Activated CD4-positive, CD25-positive, alpha-beta regulatory T cell treated with anti-CD3 and anti-CD28 coated beads, Interleukin-2, amount 50 U/mL, for 24 hours (primary cell): Measurements from ENCODE around the gene DAGLB.
"Not testable (repeated sequence)": the region's sequence is repeated elsewhere in the genome, so short reads cannot be mapped to it uniquely, and the experiment has no call there.

Experiments
- ATAC-seq, 2 donors: fragments of 150-1000 bp; cut with Tn5 transposase; one replicate each; pipeline ENCODE4 v1.10.0; 2021; ENCODE audit warnings: mild to moderate bottlenecking in 1 of 2, moderate library complexity in 1 of 2

DAGLB gene

DNA sequence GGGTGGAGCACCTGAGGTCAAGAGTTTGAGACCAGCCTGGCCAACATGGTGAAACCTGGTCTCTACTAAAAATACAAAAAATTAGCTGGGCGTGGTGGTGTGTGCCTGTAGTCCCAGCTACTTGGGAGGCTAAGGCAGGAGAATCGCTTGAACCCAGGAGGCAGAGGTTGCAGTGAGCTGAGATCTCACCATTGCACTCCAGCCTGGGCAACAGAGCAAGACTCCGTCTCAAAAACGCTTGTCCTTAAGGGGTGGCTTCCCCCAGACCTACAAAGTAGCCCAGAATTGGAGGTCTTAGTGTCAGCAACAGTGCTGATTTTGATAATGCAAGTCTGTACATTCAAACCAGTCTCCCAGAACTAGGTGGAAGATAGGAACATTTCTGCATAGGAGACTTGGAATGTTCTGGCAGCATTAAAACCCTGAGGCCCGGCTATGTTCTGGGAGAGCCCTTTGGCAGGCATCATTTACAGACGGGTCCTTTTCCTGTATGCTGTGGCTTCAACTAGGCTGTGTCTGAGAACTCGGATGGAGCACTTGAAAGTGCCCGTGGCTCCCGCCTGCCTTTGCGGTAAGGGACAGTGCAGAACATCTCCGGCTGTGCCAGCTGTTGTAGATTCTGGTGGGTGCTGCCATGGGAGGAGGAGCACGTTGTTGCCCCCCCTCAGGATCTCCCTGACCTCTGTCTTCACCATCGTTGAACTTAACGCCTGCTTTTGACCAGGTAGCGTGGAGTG is 49.8 kb downstream of the DAGLB start:
- not testable (repeated sequence) for ATAC-seq

DNA sequence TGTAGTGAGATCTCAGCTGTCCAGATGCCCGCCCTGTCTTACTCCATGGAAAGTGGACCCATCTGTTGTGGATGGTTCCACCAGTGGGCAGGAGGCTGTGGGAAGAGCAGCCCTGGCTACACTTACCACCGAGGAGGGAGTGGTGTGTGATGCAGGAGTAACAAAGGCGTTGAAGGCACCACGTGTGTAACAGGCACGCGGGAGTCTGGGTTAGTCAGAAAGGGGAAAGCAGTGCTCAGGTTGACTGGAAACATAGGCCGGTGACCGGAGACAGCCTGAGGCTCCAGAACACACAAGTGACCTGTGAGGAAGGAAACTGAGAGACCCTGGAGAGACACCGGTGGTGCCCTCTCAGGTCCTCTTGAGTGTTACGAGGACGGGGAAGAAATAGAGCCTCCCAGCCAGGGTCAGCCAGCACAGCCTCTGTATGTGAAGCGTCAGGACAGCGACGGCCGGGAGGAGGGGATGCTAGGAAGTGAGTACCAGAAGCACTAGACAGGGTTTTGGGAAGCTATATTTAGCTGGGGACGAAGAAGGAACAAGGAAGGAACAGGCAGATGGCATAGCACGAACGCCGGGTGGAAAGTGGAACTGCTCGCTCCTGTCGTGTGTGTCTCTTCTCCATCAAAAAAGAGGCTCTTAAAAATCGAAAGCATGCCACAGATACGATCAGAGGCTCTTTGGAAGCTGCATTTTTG is 51.7 kb downstream of the DAGLB start:
- ATAC-seq, result no peak

DNA sequence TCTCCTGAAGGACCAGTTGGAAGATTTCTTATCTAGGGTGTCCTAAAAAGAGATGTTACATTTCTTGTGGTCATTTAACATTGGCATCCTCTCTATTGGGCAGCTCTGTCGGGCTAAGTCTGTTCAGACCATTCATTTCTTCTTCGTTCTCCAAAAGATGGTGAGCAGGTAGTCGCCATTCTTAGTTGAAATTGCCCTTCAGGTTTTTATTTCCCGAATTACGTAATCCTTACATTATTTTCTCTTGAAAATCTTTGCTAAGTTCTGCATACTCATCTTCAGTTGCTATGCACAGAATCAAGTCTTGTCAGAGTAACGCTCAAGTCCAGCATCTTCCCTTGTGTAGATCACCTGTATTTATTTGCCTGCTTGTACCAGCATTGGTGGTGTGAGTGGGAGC is 53.6 kb downstream of the DAGLB start:
- no peak for ATAC-seq

DNA sequence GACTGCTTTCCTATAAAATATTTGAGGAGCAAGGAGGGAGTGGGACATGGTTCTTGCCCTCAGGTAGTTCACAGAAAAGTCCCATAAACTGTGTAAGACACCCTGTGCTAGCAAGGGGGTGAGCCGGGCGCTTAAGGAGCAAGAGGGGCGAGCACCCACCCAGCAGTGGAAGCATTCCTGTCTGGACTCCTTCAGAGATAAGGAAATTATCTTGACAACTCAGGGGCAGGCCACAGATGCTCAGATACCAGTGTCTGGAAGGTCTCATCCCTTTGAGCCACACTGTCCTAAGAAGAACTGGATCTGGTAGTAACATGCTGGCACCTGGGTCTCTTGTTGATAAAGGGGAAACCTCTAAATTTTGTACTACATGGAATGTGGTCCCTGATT is 54.1 kb downstream of the DAGLB start:
- ATAC-seq, result no peak

DNA sequence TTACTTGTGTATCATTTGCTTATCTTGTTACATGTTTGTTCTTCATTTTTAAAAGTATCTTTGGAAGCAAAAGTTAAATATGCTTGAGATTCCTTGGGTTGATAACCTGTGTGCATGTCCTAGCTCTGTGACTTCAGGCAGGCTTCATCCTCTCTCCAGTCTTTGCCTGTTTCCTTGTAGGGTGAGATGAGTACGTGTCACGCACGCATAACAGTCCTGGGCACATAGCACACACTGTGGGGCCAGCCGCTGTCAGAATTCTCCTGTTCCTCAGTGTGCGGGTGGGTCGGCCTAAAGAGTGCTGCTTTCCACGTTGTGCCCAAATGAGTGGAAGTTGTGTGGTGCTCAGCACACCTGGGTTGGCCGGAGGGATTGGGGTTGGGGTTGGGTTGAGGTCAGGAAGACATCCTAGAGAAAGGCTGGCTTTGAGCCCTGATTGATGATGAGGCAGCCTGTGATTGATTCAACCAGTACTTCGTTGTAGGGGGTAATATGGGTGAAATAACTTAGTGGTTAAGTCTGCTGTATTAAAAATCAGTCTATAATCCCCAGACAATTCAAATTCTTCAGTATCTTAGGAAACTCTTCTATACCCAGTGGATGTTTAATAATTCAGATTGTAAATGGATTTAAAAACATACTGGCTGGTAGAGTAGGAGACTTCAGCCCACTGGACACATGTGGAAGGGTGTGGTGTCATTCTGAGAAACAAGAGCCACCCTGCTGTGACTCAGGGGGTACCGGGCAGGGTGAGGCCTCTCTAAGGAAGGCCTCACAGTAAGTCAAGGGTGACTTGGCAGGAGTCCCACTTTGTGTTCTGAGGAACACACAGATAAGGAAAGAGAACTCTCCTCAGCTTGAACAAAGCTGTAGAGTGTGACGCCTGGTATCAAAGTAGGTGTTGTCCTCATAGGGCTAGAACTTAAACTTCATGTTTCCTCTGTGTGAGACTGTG is 54.8 kb downstream of the DAGLB start:
- peak; percentile 77 to 82 for ATAC-seq

DNA sequence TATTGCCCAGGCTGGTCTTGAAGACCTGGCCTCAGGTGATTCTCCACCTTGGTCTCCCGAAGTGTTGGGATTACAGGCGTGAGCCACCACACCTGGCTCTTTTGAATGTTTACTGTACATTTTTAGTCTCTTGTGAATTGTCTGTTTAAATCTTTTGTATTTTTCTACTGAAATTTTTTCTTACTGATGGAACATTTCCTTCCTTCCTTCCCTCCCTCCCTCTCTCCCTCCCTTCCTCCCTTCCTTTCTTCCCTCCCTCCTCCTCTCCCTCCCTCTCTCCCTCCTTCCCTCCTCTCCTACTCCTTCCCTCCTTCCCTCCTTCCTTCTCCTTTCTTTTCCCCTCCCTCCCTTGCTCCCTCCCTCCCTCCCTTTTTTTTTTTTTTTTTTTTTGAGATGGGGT is 58.0 kb downstream of the DAGLB start:
- ATAC-seq, result no peak

DNA sequence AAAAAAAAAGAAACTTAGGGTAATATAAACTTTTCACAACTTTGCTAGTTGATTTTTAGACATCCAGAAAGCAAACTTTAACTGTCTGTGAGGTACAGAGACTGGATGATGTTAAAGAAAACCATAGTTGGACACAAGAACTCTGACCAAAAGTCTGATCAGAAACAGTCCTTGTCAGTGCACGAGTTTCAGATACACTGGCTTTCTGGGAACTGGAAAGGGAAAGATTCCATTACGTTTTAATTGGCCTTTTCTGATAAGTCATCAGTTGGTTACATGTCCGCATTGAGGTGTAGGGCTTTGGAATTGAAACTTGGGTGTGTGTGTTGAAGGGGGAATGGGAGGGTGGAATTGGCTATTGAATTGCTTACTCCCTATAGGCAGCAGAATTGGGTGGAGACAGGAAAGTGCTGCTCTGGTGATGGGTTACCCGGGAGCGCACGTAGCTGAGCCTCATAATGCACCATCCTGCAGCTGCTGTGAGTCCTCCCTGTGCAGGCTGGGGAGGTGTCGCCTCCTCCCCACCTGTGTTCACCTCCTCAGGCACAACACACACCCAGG is 59.9 kb downstream of the DAGLB start:
- ATAC-seq, result no peak

DNA sequence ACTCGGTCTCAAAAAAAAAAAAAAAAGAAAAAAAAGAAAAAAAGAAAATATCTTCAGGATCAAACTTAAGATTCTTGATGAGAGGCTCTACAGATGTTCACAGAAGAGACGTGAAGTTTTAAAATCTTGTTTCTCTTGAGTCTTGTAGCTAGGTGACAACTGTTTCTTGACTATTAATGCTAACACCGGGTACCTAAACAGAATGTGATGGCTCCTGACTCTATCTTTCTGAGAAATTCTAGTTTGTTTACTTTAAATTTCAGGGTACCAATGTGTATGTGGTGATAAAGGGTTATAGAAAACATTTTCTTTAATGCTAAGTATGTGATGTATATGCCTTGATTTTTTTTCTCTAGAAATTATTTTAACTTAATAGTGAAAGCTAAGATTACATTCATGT is 61.0 kb downstream of the DAGLB start:
- peak; percentile 67 to 75 for ATAC-seq

DNA sequence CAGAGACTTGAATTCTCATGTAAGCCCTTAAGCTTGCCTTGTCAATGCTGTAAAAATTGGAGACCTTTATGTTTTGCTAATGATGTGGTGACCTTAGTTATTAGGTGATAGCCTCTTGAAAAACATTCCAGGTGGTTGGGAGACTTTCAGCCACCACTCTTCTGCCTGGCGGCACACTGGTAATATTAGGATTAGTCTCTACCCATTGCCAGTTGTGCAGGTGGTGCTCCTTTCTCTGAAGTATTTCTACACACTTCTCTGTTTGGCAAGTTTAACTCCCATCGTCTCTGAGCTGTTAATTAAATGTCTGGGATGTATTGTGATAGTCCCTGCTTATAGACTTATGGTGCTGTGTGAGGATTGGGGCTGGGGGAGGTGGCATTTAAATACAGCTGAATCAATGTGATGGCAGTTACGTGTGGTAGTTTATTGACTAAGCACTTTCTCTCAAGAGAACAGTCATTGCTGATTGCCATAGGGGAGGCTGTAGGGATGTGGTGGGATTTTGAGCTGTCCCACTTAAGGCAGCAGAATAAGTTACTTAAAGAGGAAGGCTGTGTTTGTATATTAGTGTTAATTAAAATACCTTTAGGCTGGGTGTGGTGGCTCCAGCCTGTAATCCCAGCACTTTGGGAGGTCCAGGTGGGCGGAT is 61.7 kb downstream of the DAGLB start:
- peak in 1 of 2 donors; percentile 15 for ATAC-seq

DNA sequence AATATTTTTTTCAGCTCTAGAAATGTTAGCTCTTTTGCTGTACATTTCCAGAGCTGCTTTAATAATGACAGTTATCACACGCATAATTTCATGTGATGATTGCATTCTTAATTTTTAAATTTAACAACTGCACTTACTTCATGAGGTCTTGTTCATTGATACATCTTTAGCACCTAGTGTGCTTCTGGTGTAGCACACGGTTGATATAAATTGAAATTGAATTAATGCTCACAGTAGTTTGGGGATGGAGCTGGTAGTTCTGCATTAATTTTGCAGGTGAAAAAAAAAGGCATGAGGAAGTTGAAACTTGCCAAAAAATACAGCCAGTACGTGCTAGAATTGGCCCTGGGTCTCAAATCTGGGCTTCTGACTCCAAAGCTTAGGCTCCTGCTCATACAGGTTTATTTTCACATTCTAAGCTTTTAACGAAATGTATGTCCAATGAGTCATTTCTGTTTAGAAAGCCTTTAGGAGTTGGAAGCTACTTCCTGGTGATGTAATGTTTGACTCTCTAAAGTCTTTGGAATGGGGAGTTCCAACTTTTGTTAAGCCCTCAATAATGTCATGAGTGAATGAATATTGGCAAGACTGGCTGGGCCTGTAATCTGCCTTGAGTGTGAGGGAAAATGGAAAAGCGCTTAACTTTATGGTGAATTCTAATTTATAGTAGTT is 62.5 kb downstream of the DAGLB start:
- no peak for ATAC-seq

DNA sequence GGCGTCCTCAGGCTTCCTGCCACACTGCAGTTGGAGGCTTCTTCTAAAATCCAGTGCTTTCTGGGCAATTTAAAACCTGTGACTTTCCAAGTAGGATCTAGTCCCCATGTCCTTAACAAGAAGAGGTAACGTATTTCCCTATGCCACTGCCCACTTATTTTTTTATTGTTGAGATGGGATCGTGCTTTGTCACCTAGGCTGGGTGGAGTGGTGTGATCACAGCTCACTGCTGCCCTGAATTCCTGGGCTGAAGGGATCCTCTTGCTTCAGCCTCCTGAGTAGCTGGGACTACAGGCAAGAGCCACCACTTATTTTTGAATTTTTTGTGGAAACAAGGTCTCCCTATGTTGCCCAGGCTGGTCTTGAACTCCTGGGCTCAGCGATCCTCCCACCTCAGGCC is 63.4 kb downstream of the DAGLB start:
- no peak for ATAC-seq

DNA sequence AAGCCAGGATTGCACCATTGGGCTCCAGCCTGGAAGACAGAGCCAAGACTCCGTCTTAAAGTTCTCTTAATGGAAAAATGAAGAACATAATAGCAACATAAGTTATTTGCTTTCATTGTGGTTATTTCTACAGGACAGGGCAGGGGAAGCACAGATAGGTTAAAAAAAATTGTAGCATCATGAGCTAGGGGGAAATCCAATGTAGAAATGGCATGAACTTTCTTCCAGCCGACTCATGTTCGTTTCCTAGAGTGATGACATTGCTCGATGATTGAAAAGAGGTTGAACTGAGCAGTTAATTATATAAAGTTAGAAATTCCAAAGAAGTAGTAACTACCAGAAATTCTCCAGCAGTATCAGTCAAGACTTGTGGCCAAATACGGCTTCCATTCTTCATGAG is 64.9 kb downstream of the DAGLB start:
- ATAC-seq, result peak in 1 of 2 donors; percentile 15

DNA sequence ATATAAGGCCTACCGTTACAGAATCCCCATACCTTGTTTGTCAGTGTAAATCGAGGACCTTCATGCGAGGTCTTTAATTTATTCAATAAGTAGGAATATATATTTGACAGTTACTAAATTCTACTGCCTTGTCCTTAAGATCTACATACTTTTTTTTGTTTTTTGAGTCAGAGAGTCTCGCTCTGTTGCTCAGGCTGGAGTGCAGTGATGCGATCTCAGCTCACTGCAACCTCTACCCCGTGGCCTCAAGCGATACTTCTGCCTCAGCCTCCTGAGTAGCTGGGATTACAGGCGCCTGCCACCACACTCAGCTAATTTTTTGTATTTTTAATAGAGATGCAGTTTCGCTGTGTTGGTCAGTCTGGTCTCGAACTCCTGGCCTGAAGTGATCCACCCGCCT is 65.9 kb downstream of the DAGLB start:
- not testable (repeated sequence) for ATAC-seq

DNA sequence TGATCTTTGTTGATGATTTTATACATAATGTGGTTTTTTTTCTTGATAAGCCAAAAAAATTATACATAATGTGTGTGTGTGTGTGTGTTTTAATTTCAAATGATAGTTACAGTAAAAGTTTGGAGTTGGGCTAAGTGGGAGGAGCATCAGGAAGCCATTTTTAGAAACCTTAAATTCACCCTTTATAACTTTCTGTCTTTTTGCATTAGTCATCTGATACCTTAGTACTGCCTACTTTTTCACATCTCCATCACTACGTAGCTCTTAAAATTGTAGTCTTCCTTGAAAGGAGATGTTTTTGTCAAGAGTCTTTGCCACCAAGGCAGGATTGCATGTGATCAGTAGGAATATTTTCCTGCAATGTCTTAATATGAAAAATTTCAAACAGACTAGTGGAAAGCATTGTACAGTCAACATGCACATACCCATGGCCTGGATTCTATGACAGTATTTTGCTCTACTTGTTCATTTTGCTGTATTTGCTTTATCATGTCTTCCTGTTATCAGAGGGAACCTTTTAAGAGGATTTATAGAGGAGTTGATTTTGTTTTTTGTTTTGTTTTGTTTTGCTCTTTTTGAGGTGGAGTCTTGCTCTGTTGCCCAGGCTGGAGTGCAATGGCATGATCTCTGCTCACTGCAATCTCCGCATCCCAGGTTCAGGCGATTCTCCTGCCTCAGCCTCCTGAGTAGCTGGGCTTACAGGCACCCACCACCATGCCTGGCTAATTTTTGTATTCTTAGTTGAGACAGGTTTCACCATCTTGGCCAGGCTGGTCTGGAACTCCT is 67.3 kb downstream of the DAGLB start:
- peak; percentile 31 to 61 for ATAC-seq

DNA sequence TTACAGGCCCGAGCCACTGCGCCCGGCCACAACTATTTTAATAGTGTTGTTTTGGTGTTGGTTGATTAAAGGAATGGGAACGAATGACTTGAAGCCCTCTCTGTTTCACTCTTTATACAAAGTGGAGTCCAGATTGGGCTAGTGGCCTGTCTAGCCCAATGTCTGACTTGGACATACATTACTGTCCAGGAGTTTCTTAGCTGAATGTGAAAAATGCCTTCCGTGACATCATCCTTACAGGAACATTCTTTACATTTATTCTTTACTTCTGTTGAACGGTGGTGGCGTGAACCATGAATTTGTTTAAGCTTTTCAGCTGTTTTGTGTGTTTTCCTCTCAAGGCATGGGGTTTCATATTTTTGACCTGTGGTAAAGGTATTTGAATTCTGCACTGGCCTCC is 67.9 kb downstream of the DAGLB start:
- no peak for ATAC-seq

DNA sequence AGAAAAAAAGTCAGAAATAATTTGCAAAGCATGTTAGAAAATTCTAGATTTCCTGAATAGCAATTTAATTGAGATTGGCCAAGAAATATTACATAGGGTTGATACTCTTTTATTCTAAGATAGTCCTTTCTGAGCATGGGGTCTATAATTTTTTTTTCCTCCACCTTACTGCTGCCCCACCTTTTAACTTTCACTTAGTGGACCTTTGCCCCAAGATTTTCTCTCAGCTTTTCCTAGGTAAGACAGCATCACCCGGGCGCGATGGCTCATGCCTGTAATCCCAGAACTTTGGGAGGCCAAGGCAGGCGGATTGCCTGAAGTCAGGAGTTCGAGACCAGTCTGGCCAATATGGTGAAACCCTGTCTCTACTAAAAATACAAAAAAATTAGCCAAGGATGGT is 69.2 kb downstream of the DAGLB start:
- ATAC-seq, result not testable (repeated sequence)

DNA sequence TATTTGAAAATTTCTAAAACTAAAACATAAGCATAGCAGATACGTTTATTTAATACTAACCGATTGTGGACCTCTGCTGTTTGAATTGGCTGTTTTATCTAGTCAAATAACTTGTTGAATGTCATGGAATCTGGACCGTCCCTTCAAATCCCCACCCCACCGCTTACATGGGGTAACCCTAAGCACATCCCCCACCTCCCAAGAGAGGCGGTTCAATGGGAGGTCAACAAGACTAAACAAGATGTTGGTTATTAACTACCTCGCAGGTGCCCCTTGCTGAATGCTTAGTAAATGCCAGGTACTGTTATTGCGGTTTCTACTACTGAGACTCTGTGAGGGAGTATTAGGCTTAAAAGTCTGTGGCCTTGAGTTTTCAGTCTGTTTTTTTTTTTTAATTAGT is 70.9 kb downstream of the DAGLB start:
- ATAC-seq, result no peak

DNA sequence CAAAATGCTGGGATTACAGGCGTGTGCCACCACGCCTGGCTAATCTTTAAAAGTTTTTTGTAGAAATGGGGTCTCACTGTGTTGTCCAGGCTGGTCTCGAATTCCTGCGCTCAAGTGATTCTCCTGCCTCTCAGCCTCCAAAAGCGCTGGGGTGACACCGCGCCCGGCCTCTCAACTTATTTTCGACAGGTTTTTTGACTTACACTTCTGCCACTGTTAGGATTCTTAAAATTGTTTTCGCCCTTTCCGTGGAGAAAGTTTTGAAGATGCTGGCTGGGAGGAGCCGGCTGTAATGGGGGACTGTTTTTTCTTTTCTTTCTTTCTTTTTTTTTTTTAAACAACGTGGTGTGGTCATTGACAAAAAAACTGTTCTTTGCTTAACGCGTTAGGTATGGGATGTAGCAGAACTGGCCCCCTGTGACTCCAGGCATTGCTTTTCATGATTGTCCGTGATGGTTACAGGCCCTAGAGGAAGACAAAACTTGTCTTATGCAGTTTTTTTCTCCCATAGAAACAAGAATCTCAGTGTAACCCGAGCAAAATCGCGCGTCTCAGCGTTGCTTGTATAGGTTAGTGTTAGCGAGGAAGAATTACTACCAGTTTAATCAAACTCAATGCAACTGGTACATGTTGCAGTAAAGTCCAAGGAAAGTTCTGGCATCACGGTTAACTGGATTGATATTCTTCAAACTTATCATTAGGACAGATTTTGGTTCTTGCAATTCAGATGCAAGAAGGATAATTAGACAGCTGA is 72.2 kb downstream of the DAGLB start:
- no peak for ATAC-seq

DNA sequence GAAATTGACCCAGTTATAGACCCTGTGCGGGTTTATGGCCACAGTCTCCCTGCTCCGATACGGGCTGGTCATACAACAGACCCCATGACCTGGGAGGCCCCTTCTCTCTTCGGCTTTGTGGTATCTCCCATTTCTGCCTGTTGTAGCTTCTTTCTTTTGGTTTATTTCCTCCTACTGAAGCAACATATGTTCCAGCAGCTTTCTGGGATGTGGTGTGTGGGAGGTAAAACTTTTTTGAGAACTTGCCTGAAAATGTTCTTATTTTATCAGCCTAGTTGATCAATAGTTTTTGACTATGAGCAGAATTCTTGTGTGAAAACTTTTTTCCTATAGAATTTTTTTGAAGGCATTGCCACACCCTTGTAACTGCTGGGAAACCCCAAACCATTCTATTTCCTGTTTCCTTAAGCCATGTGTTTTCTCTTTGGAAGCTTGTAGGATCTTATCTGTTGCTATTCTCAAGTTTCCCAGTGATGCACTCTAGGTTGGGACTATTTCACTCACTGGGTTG is 80.0 kb downstream of the DAGLB start:
- ATAC-seq, result no peak

DNA sequence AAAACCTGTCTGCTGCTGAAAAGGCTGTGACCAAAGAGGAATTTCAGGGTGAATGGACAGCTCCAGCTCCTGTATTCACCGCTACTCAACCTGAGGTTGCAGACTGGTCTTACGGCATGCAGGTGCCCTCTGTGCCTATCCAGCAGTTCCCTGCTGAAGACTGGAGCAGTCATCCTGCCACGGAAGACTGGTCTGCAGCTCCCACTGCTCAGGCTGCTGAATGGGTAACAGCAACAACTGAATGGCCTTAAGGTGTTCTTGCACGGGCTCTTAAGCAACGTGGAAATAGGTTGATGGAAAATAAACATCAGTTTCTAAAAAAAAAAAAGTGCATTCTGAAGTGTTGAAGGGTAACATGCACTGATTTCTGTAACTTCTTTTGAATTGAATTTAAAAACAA is 82.3 kb downstream of the DAGLB start:
- no peak for ATAC-seq
